HG03139 (cell line): Measurements from ENCODE around the gene RAB3GAP1.
"Not testable (repeated sequence)": the region's sequence is repeated elsewhere in the genome, so short reads cannot be mapped to it uniquely, and the experiment has no call there.

Source experiments
- ATAC-seq: cut with Tn5 transposase; IDR thresholded peaks from one replicate; pipeline ENCODE4 v1.9.1; 2021; ENCODE audit not compliant: unreplicated experiment

Gene RAB3GAP1

DNA sequence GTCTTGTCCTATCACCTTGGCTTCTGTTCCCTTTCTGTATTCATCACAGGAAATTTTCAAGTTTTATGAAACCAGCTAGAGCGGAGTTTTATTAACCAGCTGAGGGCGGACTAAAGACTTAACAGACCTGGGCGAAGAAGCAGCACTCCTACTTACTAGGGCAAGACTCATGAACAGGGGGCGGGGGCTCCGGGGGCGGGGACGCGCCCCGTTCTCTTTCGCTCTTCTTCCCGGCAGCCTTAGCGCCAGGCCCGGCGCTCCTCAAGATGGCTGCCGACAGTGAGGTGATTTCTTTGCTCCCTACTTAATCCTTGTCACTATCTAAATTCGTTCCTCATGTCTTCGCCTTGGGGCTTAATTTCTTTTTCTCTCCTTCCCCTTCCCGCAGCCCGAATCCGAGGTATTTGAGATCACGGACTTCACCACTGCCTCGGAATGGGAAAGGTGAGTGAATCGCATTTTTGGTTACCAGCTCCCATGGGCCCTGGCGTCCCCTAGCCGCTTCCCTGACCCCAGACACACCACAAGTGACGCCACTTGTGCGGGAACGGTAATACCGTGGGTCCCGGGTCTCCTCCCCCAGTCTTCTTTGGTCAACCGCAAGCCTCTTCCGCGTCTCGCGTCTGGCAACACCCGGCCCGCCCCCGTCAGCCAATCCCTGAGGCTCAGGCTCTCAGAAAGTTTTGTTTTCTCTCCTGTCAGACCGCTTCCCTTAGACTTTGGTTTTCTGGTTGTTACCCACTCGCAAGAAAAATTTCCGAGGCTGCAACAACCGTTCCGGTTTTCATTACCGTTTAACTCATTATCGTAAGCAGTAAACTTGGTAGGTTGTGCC is at the start of gene RAB3GAP1:
Gene RAB3GAP1, plus strand, starts transcription at position 251 of the 835 bp plus-strand sequence. Its CDS starts 16 bp downstream, at position 267.
- peak; percentile 77 for ATAC-seq

DNA sequence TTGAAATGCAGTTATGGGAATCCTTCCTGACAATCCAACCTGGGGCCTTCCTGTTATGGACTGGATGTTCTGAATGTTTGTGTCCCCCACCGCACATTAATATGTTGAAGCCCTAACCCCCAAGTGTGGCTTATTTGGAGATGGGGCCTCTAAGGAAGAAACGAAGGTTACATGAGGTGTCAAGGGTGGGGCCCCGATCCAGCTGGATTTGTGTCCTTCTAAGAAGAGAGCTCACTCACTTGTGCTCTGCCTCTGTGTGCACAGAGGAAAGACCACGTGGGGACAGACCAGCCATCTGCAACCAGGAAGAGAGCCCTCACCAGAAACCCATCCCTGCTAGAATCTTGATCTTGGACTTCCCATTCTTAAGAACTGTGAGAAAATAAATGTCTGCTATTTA is 49.3 kb upstream of the RAB3GAP1 start:
- no peak for ATAC-seq

DNA sequence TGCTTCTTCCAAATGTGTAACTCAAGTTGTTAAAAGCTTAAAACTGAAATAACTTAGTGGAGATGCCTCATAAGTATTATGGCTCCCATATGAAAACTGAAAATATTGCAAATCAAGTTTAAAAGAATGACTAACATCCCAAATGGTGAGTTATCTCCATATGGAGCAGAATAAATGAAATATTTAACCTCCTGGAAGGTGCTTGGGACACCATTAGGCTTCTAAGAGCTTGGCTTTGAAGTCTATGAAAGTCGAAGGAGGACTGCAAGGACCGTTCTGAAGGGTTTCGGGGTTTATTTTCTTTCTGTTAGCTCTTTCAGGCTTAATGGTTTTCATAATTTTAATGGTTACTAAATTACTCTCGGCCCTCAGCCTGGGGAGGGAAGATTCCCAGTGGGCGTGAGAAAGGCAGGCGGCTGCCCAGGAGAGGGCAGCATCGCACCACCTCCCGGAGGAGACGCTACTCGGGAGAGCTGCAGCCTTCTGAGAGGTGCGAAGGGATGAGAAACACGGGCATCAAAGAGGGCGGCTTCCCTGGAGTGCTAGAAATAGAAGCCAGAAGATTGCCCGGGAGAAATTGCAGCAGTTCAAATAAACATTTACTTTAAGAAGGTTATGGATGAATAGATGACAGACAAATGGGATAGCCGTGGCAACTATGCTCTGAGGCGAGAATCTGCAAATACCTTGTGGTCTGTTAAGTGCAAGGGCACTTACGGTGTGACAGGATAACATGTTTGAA is 47.9 kb upstream of the RAB3GAP1 start:
- ATAC-seq = peak; percentile 87

DNA sequence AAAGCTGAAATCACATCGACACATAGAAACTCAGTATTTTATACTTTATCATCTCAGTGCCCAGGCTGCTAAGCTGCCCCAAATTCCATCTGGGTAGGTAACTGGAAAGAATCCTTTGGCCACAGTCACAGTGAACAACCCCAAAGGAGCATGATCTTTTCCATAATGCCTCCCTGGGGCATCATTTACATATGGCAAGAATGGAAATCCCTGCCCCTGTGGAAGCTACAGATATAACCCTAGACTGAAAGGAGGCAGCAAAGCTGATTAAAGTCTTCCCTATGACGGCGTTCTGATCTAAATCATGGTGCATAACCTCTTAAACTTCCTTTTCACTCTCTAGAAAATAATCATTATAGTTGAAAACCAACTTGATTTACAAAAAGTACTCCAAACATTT is 46.3 kb upstream of the RAB3GAP1 start:
- no peak for ATAC-seq

DNA sequence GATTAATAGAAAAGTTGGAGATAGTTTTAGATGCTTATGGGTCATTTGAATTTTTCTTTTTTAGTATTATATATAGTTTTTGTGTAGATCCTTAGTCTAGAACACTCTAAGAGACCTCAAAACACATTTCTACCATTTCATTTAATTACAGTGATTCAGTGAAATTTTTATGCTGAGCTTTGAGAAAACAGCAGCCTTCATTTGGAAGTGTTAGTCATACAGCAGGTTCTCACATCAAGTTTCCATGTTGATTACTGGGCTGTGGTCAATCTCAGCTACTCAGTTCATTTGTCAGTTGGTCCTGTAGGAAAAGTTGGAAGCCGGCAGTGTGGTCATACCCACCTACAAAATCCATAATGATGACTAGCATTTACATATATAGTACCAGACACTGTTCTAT is 42.8 kb upstream of the RAB3GAP1 start:
- ATAC-seq = no peak

DNA sequence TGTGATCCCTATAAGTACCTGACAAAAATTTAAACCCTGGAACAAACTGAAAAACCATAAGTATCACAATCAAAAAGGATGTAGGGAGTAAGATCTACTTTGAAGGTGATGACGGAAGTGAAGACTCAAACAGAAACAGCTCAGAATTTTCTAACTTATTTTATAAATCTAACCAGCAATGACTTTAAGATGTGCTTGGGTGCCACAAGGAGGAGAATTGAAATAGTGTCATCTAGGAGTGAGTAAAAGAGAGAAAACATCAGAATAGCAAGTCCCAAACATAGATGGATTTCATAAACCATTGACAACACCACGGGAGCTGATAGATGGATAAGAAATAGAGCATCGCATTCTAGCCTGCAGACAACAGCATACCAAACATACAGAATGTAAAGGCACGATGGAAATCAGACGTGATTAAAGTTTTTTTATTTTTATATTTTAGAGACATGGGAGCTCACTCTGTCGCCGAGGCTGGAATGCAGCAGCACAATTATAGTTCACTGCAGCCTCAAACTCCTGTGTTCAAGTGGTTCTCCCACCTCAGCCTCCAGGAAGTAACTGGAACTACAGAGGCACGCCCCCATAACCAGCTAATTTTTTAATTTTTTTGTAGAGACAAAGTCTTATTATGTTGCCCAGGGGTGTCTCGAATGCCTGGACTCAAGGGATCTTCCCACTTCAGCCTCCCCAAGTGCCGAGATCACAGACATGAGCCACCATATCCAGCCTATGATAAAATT is 41.7 kb upstream of the RAB3GAP1 start:
- no peak for ATAC-seq

DNA sequence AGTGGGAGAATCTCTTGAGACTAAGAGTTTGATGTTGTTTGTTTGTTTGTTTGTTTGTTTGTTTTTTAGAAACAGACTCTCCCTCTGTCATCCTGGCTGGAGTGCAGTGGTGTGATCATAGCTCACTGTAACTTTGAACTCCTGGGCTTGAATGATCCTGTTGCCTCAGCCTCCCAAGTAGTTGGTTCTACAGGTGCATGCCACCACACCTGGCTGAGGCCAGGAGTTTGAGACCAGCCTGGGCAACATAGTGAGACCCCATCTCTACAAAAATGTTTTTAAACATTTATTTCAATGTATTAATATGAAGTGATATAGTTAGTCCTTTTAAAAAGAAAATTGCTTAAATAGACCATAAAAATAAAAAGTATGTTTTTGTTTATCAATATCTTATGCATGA is 40.5 kb upstream of the RAB3GAP1 start:
- no peak for ATAC-seq

DNA sequence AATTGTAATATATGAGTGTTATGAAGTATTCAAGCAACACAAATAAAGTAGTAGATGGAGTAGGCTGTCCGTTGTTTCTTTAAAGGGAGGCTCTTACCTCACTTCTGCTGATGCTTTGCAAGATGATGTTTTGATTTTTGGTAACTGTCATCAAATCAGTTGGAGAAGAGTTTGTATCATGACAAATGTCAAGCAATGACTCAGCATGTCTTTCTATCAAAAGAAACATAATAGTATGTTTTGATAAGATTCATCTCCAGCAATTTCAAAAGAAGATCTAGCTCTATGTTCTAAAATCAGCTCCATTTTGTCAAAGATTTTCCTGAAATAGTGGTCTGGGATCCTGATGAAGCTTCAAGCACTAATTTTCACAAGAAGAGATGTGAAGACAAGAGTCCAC is 30.5 kb upstream of the RAB3GAP1 start:
- ATAC-seq = no peak

DNA sequence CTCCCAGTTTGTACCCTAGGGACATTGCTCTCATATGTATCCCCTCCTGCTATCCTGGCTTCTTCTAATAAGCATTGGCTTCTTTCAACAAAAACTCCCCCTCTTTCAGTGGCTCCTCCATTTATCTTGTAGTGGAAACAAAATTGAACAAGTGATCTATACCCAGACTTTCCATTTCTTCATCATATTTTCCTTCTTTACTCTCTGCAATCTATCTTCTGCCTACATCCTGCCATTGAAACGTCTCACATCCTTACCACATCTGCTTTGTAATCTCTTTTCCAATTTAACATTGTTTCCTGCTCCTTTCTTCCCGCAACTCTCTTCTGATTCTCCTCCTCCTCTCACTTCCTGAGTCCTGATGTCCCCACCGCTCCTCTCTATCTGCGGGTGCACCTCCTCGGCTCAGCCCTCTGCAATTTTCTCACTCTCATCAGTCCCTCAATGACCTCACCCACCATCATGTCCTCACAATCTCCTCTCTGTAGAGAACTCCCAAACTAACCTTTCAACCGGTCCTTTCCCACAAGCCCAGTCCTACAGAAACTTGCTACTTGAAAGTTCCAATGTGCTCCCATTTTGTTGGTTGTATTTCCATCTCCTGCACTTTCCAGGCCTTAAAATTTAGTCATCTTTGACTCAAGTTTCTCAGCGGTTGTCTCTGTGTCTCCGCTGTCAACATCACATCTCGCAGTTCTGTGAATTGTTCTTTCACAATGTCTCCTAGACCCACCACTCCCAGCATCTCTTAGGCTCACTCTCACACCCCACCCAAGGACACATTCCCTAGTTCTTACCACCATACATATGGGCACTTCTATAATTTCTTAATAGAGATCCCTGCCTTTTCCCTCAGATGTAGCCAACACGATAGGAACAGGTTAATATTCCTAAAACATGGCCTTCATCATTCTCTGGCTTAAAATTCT is 28.9 kb upstream of the RAB3GAP1 start:
- no peak for ATAC-seq

DNA sequence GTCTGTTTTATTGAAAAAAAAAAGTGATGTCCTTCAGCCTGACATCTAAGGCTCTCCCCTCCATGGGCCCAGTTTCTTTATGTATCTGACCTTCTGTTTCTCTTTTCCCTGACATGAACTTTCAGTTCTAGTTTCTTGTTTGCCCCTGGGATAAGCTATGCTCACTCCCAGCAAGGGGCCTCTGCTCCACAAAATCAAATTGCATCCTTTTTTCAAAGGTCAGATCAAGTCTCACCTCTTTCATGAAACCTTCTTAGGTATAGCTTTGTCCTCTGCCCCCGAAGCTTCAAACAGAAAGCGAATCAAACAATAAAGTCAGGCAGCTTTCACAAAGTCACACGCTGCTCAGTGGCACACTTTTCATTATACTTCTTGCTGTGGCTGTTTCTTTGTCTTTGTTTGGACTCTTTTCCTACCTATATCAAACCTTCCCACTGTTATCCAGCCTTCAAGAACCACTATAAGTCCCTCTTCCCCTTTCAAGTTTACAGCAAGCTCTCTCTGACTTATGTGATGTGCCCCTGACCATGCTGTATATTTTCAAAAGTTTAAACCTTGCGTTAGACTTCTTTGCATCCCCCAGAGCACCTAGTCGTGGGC is 28.1 kb upstream of the RAB3GAP1 start:
- ATAC-seq = no peak

DNA sequence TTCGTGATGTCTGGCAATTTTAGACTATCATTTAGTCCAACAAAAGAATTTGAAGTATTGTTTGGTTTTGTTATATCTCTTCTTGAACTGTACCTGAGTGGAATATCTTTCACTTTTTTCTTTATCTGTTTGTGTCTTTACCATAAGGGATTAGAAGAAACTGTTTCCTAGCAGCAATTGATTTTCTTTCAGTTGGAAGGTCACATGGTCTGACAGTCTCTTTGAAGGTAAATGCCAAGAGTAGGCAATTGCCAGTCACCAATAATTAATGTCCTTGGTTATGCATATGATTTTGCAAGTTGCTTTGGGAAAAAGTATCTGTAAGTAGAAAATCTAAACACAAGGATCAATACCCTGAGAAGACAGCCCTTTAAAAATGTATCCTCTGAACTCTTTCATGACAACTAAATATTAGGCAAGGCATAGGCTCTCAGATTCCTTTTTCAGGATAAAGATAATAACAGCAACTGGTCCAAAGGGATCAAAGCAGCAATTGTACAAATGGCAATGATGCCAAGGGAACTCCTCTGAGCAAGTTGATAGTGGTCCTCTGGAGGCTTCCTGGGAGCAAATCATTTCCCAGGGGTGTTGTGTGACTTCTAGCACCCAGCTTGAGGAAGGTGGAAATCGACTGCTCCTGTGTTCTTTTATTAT is 22.5 kb upstream of the RAB3GAP1 start:
- ATAC-seq = no peak

DNA sequence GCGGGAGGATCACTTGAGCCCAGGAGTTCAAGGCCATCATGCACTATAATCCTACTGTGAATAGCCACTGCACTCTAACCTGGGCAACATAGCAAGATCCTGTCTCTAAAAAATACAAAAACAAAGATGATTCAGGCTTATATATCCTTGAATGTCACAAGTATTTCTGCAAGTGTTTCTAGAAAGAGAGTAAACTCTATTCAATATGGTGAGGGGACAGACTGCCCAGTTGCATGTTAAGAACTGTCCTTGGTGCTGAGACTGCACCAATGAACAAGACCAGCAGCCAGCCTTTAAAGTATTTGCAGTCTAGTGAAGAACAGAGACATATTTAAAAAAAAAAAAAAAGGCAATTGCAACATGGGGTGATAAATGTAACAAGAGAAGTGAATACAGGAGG is 21.3 kb upstream of the RAB3GAP1 start:
- ATAC-seq = no peak

DNA sequence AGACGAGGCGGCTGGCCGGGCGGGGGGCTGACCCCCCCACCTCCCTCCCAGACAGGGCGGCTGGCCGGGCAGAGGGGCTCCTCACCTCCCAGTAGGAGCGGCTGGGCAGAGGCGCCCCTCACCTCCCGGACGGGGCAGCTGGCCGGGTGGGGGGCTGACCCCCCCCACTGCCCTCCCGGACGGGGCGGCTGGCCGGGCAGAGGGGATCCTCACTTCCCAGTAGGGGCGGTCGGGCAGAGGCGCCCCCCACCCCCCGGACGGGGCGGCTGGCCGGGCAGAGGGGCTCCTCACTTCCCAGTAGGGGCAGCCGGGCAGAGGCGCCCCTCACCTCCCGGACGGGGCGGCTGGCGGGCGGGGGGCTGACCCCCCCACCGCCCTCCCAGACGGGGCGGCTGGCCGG is 18.9 kb upstream of the RAB3GAP1 start:
- not testable (repeated sequence) for ATAC-seq

DNA sequence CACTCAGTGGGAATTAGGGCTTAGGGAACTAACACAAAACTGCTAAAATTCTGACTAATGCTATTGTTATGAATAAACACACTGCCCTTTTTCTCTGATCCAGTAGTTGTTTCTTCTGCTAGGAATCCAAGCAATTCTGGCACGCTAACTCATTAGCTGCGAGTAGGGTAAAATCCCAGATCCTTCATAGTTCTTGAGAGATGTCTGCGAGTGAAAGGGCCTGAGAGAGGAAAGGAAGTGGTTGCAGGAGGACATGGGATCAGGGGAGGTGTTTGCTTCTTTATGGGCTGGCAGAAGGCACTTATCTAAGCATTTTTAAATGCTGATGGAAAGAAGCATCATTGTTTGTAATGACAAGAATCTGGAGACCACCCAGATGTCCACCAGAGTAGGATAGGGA is 14.3 kb upstream of the RAB3GAP1 start:
- no peak for ATAC-seq

DNA sequence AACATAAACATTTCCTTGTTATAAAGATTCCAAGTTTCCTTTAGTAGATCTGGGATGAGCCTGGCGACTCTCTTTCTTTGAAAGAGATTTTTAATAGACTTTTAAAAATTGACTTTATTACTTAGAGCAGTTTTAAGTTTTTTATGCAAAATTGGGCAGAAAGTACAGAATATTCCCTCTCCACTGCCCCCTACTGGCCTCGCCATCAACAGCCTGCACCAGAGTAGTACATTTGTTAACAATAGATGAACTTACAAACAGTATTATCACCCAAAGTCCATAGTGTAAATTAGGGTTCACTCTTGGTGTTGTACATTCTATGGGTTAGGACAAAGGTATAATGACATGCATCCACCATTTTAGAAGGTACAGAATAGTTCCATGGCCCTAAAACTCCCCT is 8.7 kb upstream of the RAB3GAP1 start:
- ATAC-seq = no peak

DNA sequence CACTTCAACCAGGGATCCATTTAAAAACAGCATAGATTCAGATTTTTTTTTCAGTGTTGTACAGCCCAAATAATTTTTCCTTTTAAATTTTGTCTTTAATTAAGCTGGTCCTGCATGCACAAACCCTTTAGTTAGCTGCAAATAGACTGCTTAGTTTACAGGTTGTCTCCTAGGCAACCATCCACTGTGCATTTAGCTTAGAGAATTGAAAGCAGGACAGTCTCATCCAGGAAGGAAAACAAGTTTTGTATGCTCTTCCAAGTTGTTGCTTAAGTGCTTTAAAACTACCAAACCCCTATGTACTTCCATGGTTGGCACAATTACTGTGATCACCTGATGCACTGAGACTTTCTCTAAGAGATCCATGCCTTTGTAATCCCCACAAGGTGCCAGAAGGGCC is 4.8 kb upstream of the RAB3GAP1 start, which contains the start of gene MAP3K19:
Gene MAP3K19, minus strand, starts transcription at position 148 of the 400 bp plus-strand sequence. CDS start 22,800 bp downstream, outside the sequence.
- no peak for ATAC-seq

DNA sequence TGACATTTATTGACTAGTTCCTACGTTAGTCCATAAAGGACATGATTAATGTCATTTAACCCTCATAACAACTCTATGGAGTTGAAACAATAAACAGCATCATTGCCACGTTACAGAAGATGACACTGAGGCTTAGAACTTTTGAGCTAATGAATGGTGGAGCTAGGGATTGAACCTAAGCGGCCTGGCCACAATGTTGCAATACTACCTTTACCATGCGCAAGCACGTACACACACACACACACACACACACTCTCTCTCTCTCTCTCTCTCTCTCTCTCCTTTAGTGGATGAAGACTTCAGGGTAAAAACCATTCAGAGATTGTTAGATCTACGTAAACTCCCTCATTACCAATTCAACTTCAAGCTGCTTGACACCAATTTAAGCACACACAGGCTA is 4.0 kb upstream of the RAB3GAP1 start:
- ATAC-seq = no peak

DNA sequence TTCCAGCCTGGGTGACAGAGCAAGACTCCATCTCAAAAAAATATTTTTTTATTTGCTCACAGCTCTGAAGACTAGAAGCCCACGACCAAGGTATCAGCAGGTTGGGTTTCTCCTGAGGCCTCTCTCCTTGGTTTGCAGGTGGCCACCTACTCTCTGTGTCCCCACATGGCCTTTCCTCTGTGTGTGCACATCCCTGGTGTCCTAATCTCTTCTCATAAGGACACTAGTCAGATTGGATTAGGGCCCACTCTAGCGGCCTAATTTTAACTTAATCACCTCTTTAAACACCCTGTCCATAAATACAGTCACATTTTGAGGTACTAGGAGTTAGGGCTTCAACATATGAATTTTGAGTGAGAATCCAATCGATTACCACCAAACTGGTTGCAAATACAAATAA is 2.0 kb upstream of the RAB3GAP1 start:
- ATAC-seq = no peak

DNA sequence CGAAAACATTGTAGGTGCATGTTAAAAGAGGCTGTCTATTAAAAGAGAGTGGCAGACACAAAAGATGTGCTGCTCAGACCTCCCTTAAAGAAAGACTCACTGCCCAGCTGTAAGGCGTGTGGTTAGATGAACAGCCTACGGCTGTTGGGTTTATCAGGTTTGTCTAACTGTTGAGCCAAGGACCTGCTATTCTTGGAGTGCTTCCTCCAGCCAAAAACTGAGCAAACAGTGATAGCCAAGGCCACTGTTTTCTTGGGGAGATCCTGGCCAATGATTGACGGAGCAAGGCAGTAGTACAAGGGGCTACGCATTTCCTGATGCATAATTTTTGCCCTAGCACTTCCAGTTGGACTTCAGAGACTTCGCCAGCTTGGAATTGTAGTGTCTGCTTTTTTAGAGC is 1.4 kb upstream of the RAB3GAP1 start:
- no peak for ATAC-seq
